Dendritic cell treated with granulocyte-macrophage colony-stimulating factor and Interleukin-4, amounts not matched to agents 40 ng/mL and 50 ng/mL, for 4 days (primary cell): ENCODE data around the gene ELN.
"Not testable (repeated sequence)": the region's sequence is repeated elsewhere in the genome, so short reads cannot be mapped to it uniquely, and the experiment has no call there.

Experiments
- H3K27ac Mint-ChIP-seq: one replicate; pipeline ENCODE4 v1.8.0; 2022; ENCODE audit warnings: mild to moderate bottlenecking, mixed read lengths
- H3K27me3 Mint-ChIP-seq: one replicate; pipeline ENCODE4 v1.8.0; 2022; ENCODE audit warnings: mild to moderate bottlenecking, mixed read lengths
- H3K36me3 Mint-ChIP-seq: one replicate; pipeline ENCODE4 v1.8.0; 2022; ENCODE audit warnings: low read depth, mixed read lengths
- H3K4me1 Mint-ChIP-seq: one replicate; pipeline ENCODE4 v1.8.0; 2022; ENCODE audit warnings: low read depth, mixed read lengths
- H3K4me3 Mint-ChIP-seq: one replicate; pipeline ENCODE4 v1.8.0; 2022; ENCODE audit warnings: mild to moderate bottlenecking, moderate library complexity, mixed read lengths
- H3K9me3 Mint-ChIP-seq: one replicate; pipeline ENCODE4 v1.8.0; 2022; ENCODE audit warnings: mixed read lengths
- intact Hi-C: fragments of 100-400 bp; cut with micrococcal nuclease; formaldehyde crosslinking; loops from one replicate; pipeline ENCODE4 v1.15.0; 2022

Gene ELN

DNA sequence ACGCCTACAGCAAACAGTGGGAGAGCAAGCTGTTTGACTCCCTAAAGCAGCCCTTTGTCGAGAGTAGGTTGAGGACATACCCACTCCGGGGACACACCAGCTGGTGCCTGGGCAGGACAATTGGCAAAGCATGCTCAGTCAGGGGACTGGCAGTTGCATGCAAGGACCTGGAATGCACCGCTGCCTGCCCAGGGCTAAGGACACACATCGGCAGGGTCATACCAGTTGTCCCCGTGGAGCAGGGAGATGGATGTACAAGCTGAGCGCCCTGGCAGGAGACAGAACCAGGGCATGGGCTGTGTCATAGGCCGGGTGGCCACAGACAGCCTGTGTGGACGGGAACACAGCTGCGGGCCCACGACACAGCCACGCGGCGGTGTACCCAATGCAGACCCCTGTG lies 18.3 kb upstream of the ELN start:
- Mint-ChIP-seq H3K4me1 (peaks cover 18% of the 10 kb centered on the region), H3K27ac (no peak overlapping the region), H3K4me3 (no peak overlapping the region), H3K36me3 (no peaks in the 10 kb centered on the region), H3K9me3 (no peaks in the 10 kb centered on the region), H3K27me3 (peaks cover 26% of the 10 kb centered on the region)
- intact Hi-C loops, result no loop called here

DNA sequence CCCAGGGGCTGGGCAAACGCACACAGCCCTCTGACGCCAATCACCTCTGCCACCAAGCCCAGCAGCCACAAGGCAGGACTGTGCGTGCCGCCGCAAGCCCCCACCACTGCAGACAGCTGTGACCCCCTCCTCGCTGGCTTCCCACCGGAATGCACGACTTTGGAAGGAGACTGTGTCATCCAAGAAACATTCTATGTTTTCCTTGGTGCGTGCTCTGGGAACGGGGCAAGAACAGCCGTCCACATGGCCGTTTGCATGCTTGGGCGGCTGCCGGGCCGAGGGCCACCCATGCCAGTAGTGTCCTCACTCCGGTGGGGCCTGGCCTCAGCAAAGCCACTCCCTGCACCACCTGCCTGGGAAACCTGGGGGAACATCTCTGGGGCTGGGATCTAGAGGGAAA lies 17.6 kb upstream of the ELN start:
- peaks cover 22% of the 10 kb centered on the region for H3K4me1 Mint-ChIP-seq
- H3K27me3 Mint-ChIP-seq, result peaks cover 27% of the 10 kb centered on the region
- H3K9me3 Mint-ChIP-seq, result no peaks in the 10 kb centered on the region
- no peaks in the 10 kb centered on the region for H3K36me3 Mint-ChIP-seq
- H3K27ac Mint-ChIP-seq, result no peak overlapping the region
- H3K4me3 Mint-ChIP-seq, result no peak overlapping the region
- intact Hi-C loops, result no loop called here

DNA sequence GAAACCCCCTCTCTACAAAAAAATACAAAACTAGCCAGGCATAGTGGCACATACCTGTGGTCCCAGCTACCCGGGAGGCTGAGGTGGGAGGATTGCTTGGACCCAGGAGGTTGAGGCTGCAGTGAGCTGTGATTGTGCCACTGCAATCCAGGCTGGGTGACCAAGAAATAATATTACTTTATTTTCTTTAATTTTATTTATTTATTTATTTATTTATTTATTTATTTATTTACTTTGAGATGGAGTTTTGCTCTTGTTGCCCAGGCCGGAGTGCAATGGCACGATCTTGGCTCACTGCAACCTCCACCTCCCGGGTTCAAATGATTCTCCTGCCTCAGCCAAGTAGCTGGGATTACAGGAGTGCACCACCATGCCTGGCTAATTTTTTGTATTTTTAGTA lies 16.6 kb upstream of the ELN start:
- H3K4me3 Mint-ChIP-seq, intact Hi-C loops, H3K36me3 Mint-ChIP-seq, H3K9me3 Mint-ChIP-seq, H3K27ac Mint-ChIP-seq: not testable (repeated sequence)
- H3K27me3 Mint-ChIP-seq, result peaks cover 26% of the 10 kb centered on the region
- H3K4me1 Mint-ChIP-seq, result peaks cover 20% of the 10 kb centered on the region

DNA sequence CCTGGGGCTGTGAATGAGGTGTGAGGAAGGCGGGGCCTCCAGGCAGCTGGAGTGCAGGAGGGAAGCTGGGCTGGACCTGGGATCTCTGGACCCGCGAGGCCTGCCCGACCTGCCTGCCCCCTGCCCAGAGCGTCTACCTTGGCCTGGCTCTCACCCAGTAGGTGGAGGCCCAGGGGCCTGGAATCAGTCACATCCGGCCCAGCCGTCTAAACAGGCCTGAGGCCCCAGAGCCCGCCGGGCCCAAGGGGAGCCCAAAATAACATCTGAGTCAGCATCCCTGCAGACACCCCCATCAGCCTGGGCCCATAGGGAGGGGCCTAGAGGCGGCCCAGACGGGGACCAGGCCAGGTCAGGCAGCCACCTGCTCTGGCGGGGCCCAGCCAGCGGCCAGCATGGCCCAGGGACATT lies 15.1 kb upstream of the ELN start:
- Mint-ChIP-seq H3K9me3 (no peaks in the 10 kb centered on the region), H3K27ac (peak overlapping the region; percentile 31)
- intact Hi-C loops, result no loop called here

DNA sequence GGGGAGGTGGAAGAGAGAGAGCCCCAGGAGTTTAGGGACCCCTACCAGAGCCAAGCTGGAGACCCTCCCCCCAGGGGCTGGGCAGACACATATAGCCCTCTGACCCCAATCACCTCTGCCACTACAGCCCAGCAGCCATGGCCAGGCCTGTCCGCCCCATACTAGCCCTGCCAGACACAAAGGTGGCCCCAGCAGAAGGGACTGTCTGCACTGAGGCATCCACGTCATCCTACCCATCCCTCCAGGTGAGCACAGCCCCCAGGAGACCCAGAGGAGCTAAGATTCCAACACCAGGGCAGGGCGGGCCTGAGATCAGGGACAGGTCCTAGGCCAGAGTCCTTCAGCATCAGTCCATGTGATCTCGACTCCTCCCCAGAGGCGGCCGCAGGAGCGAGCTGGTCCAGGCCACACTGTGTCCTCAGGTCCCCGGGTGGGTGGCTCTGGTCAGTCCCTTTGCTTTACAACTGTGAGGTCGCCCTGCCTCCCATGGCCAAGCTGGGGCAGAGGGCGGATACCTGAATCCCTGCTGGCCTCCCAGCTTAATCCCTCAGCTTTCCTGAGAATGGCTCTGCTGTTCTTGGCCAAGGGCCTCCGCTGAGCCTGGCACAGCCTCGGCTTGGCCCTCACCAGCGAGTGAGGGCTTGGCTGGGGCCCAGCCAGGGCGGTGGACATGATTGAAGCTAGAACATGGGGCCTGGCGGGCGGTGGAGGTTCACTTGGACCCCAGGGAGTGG lies 14.3 kb upstream of the ELN start:
- H3K4me1 Mint-ChIP-seq, result peaks cover 15% of the 10 kb centered on the region

More for the DNA sequence above, 15.1 kb upstream of the ELN start:
- no peaks in the 10 kb centered on the region for H3K36me3 Mint-ChIP-seq
- peaks cover 21% of the 10 kb centered on the region for H3K27me3 Mint-ChIP-seq
- H3K4me1 Mint-ChIP-seq, result peaks cover 15% of the 10 kb centered on the region
- H3K4me3 Mint-ChIP-seq, result no peak overlapping the region

DNA sequence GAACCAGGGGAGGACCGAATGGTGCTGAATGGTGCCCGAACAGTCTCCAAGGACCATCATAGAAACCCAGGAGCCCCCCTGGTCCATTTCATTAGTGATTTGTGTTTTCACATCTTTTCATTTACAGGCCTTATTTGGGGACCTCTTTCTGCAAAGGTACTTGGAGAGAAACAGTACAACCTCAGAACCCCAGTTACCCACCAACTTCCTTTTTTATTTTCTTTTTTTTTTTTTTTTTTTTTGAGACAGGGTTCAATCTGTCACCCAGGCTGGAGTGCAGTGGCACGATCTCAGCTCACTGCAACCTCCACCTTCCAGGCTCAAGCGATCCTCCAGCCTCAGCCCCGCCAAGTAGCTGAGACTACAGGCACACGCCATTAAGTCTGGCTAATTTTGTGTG lies 13.0 kb upstream of the ELN start:
- Mint-ChIP-seq H3K4me1 (peaks cover 15% of the 10 kb centered on the region), H3K4me3 (no peak overlapping the region), H3K27ac (no peak overlapping the region), H3K27me3 (peaks cover 24% of the 10 kb centered on the region), H3K36me3 (no peaks in the 10 kb centered on the region), H3K9me3 (no peaks in the 10 kb centered on the region)
- intact Hi-C loops, result no loop called here

More for the DNA sequence above, 14.3 kb upstream of the ELN start:
- Mint-ChIP-seq H3K27ac (peak overlapping the region; percentile 31), H3K4me3 (no peak overlapping the region), H3K9me3 (no peaks in the 10 kb centered on the region), H3K27me3 (peaks cover 25% of the 10 kb centered on the region), H3K36me3 (no peaks in the 10 kb centered on the region)
- intact Hi-C loops, result no loop called here

DNA sequence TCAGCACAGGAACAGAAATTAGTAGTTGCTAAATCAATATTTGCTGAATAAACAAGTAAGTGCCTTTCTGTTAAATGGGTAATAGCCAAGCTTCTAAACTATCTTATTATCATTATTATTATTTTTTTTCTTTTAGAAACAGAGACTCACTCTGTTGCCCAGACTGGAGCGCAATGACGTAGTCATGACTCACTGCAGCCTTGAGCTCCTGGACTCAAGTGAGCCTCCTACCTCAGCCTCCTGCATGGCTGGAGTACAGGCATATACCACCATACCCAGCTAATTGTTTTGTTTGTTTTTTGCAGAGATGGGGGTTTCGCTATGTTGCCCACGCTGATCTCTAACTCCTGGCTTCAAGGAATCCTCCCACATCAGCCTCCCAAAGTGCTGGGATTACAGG lies 12.3 kb upstream of the ELN start:
- intact Hi-C loops, result no loop called here
- Mint-ChIP-seq H3K36me3 (no peaks in the 10 kb centered on the region), H3K9me3 (no peaks in the 10 kb centered on the region), H3K4me3 (no peak overlapping the region), H3K27me3 (peaks cover 21% of the 10 kb centered on the region), H3K4me1 (peaks cover 15% of the 10 kb centered on the region), H3K27ac (no peak overlapping the region)

DNA sequence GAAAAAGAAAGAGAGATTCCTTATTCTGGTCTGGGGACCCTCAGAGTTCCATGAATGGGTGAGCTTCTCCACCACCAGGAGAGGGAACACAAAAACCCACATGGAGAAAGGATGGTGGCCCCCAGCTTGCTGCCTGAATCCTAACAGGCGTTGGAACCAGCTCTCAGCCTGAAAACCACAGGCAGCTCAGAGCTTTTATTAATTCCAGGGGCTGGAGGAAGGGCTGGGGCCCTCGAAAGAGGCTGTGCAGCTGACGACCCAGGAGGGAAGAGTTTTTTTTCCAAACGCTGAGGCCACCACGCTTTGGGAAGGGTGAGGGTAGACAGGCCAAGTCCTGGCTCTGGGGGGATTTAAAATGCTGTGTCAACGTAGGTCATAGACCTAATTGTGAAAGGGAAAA lies 10.8 kb upstream of the ELN start:
- Mint-ChIP-seq H3K27me3 (peaks cover 25% of the 10 kb centered on the region), H3K36me3 (no peaks in the 10 kb centered on the region), H3K4me1 (peaks cover 15% of the 10 kb centered on the region), H3K27ac (no peak overlapping the region), H3K4me3 (no peak overlapping the region), H3K9me3 (no peaks in the 10 kb centered on the region)
- intact Hi-C loops, result no loop called here

DNA sequence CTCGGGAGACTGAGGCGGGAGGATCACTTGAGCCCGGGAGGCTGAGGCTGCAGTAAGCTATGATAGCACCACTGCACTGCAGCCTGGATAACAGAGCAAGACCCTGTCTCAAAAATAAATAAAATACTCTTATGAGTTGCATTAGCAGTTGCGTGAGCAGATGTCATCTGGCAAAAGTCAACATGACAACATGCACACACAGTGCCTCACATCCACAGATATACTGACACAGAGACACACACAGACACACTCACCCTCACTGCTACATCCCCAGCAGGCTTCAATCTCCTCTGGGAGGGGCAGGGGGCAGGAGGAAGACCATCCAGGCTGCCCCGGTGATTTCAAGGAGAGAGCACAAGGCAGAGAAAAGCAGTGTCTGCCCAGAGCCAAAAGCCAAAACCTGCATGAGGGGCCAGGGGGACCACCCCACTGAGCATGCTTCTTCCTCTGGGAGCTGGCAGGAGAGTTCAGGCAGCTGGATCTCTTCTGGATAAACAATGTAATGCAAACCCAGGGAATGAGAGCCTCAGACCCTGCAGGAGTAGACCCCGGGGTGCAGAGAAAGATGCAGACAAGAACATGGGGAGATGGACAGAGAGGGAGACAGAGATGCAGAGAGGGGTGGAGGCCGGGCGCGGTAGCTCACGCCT lies 9.6 kb upstream of the ELN start:
- no peaks in the 10 kb centered on the region for H3K36me3 Mint-ChIP-seq
- no peak overlapping the region for H3K4me3 Mint-ChIP-seq
- peaks cover 10% of the 10 kb centered on the region for H3K4me1 Mint-ChIP-seq
- intact Hi-C loops, result no loop called here
- H3K27ac Mint-ChIP-seq, result no peak overlapping the region
- H3K27me3 Mint-ChIP-seq, result peaks cover 30% of the 10 kb centered on the region
- no peaks in the 10 kb centered on the region for H3K9me3 Mint-ChIP-seq

DNA sequence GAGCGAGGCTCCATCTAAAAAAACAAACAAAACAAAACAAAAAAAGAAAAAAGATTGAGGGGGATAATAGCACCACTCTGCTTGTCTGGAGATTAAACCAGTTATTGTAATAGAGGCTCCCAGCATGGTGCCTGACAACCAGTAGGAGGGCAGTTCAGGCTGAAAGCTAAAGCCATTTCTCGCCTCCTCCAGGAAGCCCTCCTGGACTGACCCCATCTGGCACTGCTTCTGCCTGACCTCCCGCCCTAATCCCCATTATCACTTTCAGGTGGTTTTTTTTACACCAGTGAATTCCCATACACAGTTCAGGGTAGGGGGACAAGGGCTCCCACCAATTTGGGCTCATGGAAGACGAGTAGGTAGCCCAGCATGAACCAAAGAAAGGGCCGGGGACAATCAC lies 8.8 kb upstream of the ELN start:
- no peak overlapping the region for H3K4me3 Mint-ChIP-seq
- no peaks in the 10 kb centered on the region for H3K36me3 Mint-ChIP-seq
- H3K9me3 Mint-ChIP-seq, result no peaks in the 10 kb centered on the region
- intact Hi-C loops, result no loop called here
- H3K27ac Mint-ChIP-seq, result no peak overlapping the region
- H3K27me3 Mint-ChIP-seq, result peaks cover 38% of the 10 kb centered on the region
- H3K4me1 Mint-ChIP-seq, result peaks cover 9% of the 10 kb centered on the region

DNA sequence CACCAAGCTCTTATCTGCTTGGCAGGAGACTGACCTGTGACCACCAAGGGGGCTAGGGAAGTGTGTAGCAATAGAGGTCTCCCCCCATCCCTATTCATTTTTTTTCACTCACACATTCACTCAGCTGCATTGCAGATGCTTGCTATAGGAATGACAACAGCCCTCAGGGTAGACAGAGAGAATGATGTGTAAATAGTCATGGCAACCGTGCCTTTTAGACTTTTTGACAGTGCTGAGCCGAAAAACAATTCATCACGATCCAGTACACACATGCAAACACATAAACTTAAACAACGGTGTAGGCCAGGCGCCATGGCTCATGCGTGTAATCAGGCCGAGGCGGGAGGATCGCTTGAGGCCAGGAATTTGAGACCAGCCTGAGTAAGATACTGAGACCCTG lies 7.6 kb upstream of the ELN start:
- Mint-ChIP-seq H3K4me1 (no peaks in the 10 kb centered on the region), H3K36me3 (no peaks in the 10 kb centered on the region), H3K9me3 (no peaks in the 10 kb centered on the region), H3K4me3 (no peak overlapping the region), H3K27me3 (peaks cover 46% of the 10 kb centered on the region), H3K27ac (no peak overlapping the region)
- intact Hi-C loops, result loop anchor here (10.0 kb wide), 1 partner anchor 226 kb away; no protein-coding TSS in a partner anchor

DNA sequence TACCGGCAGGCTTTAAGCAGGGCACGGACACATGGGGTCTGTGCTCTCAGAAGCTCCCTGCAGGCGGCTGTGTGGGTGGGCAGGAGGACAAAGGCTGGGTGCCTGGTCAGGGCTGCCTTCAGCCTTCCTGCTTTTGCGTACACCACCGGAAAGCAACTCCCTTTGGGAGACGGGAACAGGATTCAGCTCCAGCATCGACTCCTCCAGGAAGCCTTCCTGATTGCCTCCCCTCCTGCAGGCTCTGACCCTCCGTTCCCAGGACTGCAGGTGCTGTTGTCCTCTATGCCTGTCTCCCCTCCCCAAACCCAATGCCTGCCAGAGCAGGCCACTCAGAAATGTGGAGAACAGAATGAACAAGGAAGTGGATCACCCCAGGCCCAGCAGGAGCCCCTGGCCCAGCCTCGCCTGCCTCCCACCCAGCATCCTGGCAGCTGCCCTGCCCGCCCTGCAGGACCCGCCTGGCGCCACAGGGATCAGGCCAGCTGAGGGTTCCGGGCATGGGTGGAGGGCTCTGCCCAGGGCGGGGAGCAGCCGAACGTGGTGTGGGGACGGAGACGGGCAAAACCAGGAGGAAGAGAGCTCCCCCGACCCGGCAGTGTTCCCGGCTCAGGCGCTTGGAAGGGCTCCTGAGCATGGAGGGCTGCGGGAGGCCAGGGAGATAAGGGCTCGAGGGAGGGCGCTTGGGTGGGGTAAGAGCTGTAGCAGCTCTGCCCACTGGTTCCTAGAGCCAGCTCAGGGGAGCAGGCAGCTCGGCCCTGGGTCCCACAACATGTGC lies 6.2 kb upstream of the ELN start:
- Mint-ChIP-seq H3K27me3 (peaks cover 54% of the 10 kb centered on the region), H3K4me1 (peaks cover 5% of the 10 kb centered on the region), H3K4me3 (no peak overlapping the region), H3K36me3 (no peaks in the 10 kb centered on the region), H3K9me3 (no peaks in the 10 kb centered on the region), H3K27ac (no peak overlapping the region)
- intact Hi-C loops, result loop anchor here (10.0 kb wide), 1 partner anchor 227 kb away; no protein-coding TSS in a partner anchor

DNA sequence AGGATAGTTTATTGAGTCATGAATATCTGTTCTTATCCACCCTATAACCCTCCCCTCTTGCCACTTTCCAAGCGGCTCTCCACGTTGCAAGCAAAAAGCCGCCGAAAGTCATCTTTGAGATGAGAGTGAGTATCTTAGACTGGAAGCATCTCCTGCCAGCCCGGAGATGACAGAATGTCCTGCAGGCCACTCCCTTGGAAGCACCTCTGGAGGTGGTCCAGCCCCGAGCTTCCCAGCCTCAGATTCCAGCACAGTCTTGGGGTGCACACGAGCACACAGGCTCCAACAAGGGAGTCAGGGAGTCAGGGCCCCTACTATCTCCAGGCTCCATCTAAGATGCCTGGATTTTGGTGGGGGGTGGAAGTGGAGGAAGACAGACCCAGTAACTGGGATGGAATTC lies 5.5 kb upstream of the ELN start:
- Mint-ChIP-seq H3K36me3 (no peaks in the 10 kb centered on the region), H3K27me3 (peaks cover 58% of the 10 kb centered on the region), H3K27ac (no peak overlapping the region), H3K4me3 (no peak overlapping the region), H3K4me1 (peaks cover 7% of the 10 kb centered on the region), H3K9me3 (no peaks in the 10 kb centered on the region)
- intact Hi-C loops, result loop anchor here (10.0 kb wide), 1 partner anchor 228 kb away; no protein-coding TSS in a partner anchor

DNA sequence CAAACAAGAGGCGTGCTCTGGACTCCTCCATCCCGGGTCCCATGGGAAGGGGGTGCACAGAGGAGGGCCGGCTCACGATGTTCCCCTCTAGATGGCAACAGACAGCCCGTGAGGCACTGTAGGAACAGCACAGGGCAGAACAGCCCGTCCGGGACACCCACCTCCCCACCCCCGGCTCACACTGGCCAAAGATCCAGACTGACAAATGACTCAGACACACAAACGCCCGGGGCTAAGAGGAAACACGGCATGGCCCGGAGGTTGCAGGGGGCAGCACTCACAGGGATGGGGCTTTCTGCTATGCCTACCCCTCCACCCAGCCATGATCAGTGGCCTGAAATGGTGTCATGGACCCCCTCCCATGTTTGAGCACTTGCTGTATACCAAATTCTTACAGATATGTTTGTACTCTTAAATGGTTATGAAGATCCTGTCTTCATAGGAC lies 4.9 kb upstream of the ELN start:
- Mint-ChIP-seq H3K36me3 (no peaks in the 10 kb centered on the region), H3K27ac (no peak overlapping the region), H3K4me1 (peaks cover 7% of the 10 kb centered on the region), H3K4me3 (no peak overlapping the region), H3K27me3 (peaks cover 62% of the 10 kb centered on the region), H3K9me3 (no peaks in the 10 kb centered on the region)
- intact Hi-C loops, result loop anchor here (10.0 kb wide), 1 partner anchor 228 kb away; no protein-coding TSS in a partner anchor
